Astrocyte (in vitro differentiated cells and primary cell): Measurements from ENCODE around the gene ZNF407.

Experiments used
- EZH2 ChIP-seq: IDR thresholded peaks from 2 replicates; pipeline ENCODE4 v1.6.1; 2012; ENCODE audit warnings: mild to moderate bottlenecking, low read length, inconsistent platforms; ENCODE audit not compliant: insufficient read depth
- TF ChIP-seq, protein P1 (sequence below): IDR thresholded peaks from 2 replicates; pipeline ENCODE4 v1.5.1; 2011; ENCODE audit warnings: low read depth, mild to moderate bottlenecking, inconsistent platforms, low read length, moderate library complexity; ENCODE audit not compliant: insufficient read depth

DNA sequence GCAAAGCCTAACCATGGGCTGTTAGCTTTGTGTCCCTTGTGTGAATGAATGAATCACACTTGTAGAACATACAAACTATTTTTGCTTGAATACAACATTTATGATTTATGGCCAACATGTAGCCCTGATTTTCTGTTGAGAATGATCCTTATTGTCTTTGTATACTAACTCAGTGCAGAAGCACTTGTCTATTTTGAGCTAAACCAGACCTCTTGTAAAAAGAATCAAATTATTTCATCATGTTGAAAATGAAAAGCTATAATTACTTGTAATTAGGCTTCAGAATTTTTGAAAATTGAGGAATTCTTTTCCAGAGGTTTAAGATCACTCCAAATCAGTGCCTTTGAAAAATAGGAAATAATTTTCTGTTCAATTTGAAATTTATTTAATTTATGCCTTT is 85.9 kb downstream of the ZNF407 start:
- TF ChIP-seq, protein P1, sequence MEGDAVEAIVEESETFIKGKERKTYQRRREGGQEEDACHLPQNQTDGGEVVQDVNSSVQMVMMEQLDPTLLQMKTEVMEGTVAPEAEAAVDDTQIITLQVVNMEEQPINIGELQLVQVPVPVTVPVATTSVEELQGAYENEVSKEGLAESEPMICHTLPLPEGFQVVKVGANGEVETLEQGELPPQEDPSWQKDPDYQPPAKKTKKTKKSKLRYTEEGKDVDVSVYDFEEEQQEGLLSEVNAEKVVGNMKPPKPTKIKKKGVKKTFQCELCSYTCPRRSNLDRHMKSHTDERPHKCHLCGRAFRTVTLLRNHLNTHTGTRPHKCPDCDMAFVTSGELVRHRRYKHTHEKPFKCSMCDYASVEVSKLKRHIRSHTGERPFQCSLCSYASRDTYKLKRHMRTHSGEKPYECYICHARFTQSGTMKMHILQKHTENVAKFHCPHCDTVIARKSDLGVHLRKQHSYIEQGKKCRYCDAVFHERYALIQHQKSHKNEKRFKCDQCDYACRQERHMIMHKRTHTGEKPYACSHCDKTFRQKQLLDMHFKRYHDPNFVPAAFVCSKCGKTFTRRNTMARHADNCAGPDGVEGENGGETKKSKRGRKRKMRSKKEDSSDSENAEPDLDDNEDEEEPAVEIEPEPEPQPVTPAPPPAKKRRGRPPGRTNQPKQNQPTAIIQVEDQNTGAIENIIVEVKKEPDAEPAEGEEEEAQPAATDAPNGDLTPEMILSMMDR = no peak
- TF ChIP-seq EZH2 = no peak
